Dedifferentiated amniotic fluid mesenchymal stem cell (primary cell): ENCODE results near the gene STK17A.

Source experiments
- DNase-seq: peaks from one replicate; pipeline ENCODE4 v3.0.0-alpha.2; 2016; ENCODE audit errors: extremely low spot score

STK17A gene

DNA sequence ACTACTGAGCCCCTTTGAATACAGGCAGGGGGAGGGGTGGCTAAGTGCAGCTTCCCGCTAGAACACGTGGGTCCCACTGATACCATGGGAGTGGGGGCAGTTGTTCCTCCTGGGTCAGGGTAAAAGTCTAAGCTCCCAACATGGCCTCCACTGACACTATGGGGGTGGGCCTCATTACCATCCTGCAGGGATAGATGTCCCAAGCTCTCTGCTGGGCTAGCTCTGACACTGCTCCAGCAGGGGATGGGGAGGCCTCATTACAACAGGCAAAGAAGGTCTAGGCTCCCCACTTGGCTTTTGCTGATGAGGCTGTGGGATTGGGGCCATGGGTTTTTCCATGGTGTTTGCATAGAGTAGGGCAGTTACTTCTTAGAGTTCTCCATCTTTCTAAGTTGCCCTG is 51.5 kb downstream of the STK17A start:
- no peak for DNase-seq

DNA sequence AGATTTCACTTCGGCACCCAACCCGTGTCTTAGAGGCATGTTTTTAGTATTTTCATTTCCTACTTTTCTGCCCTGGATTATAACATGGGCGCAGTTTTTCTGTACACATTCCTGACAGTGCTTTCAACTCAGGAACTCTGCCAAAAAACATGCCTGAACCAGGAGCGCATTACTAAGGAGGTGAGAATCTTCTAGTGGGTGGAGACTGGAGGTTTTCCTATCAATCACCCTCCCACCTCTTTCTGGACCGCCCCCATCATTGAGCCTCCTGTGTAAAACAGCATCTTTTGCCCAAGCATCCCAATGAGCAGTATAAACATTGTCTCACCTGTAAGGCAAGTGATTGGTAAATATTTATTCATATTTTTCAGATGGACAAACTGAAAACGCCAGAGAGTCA is 53.2 kb downstream of the STK17A start:
- peak; percentile 43 for DNase-seq

DNA sequence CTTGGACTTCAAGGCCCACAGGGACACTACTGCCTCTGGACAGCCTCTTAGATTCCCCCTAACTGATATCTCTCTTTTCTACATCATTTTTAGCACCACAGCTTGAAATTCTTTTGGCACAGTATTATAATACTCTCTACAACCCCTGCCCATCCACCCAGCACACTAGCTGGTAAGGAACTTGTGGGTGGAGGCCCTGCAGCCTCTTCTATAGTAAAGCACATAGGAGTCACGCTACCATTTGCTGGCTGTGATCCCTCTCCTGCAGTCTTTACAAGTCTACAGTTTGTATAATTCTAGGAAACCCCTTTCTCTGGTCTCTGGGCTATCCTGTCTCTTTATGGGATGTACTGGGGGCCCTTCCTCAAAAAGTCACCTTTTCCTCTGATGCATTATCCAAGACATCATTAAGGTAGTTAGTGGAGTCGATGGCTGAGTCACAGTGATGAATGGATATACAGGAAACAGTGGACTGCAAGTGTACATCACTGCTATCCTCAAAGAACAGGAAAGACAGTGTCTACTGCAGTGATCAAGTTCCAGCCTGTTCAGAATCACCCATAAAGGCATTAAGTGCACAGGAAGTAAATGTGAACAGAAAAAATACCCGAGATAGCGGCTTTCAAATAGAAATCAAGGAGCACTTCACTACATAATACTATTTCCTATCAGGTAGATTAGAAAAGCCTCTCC is 54.4 kb downstream of the STK17A start:
- DNase-seq = no peak

GRCh38 chr7:43639858-43640491 is 57.1 kb downstream of the STK17A start:
- peak; percentile 62 for DNase-seq

GRCh38 chr7:43640679-43641078 is 57.8 kb downstream of the STK17A start:
- no peak for DNase-seq

GRCh38 chr7:43642897-43643630 is 60.2 kb downstream of the STK17A start:
- DNase-seq = no peak

DNA sequence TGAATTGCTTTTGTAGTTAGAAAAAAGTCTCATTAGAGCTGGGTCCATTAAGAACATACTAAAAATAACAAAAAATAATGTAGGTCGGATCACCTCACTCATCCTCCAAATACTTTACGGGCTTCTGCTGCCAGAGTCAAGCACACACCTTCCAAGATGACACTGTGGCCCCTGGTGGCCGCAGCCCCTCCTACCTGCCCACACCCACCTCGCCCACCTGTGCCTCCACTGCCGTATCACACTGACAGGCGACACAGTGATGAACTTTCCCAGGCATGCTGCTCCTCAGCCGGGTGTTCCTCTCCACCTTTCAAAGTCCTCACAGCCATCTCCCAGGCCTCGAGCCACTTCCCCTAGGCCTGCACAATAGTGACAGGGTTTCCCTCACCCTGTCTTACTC is 60.9 kb downstream of the STK17A start:
- no peak for DNase-seq

- no peak for DNase-seq
Observed at GRCh38 chr7:43645699-43646226, 62.9 kb downstream of the STK17A start.

DNA sequence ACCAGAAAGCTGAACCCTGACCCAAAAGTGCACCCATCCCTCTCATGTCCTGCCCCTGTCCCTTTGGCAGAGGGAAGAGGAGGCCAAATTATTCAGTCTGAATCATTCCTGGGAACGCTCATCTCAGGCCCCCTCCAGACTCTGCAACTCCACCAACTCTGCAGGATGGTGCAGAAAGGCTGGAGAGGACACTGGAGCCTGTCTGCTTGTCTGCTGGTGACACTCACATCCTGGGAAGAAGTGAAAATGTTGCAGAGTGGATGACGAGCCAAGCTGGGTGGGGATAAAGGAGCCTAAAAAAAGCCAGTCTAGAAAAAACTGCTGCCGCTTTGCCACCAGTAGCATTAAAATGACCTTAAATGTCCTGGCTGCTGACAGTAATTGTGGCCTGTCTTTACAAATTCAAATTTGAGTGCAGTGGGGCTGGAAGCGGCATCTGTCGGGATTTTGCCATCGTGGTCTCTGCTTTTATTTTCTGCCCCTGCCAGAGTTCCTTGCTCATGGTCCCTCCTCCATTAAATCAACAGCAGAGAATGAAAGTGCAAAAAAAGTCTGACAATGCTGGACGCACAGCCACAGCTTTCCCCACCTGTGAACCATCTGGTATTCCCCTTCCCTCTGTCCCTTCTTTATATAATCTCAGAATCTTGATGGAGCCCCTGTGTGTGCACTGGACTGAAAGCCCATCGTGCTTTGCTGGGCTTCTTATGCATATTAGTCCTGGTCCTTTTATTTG is 63.9 kb downstream of the STK17A start:
- no peak for DNase-seq

DNA sequence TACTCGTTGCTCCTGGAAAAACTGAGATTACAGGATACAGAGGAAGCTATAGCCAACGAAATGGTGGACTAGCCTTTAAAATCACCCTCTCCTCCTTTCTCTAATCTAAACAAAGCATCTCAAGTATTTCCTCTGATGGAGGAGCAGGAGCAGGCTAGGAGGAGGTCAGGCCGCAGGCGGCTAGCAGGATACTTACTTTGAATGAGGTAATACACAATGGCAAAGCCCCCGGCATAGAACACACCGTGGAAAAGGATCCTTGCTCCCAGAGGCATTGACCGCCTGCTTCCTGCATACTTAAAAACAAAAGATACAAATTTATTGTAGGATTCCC is 64.4 kb downstream of the STK17A start:
- peak; percentile 46 for DNase-seq

GRCh38 chr7:43647673-43648472 is 65.0 kb downstream of the STK17A start:
- peak; percentile 99 for DNase-seq

- no peak for DNase-seq
Observed at GRCh38 chr7:43648473-43649406, 65.8 kb downstream of the STK17A start.

- DNase-seq = no peak
Observed at GRCh38 chr7:43649755-43650274, 66.9 kb downstream of the STK17A start.

GRCh38 chr7:43650457-43651052 is 67.6 kb downstream of the STK17A start:
- DNase-seq = peak; percentile 54

GRCh38 chr7:43652364-43652763 is 69.5 kb downstream of the STK17A start:
- no peak for DNase-seq

GRCh38 chr7:43653466-43653865 is 70.6 kb downstream of the STK17A start:
- no peak for DNase-seq

DNA sequence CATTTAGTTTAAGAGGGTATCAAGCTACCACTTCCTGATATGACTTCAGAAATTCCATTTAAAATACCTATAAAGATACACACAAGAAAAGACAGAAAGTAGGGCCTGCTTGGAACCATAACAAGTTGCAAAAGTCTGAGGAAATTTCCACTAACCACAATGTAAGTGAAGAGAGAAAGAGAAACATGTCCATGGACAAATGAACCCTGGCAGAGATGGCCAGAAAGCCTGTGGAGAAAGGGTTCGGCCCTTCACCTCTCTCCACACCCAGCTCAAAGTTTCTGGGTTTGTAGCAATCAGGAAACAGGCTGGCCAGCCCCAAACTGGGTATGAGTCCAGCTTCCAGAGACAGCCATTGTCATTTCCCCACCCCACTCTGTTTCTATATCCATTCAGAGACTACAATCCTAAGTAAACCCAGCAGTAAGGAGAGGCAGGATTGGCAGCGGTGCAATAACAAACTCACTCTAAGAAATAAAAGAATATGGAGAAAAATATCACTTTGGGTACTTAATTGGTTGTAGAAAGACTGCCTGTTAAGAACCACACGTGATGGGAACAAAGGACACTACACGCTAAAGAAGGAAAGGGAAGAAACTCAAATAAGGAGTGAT is 71.1 kb downstream of the STK17A start:
- no peak for DNase-seq

GRCh38 chr7:43655584-43655983 is 72.7 kb downstream of the STK17A start:
- no peak for DNase-seq

- DNase-seq = no peak
Observed at GRCh38 chr7:43656997-43657396, 74.1 kb downstream of the STK17A start.
